ENCODE measurements around the gene SOD3. TPM values are rescaled to one million over a fixed set of nuclear protein-coding genes. Genes with fewer than 3 reads are reported as not detected.

SOD3 gene
- total RNA-seq, 2 experiments from 2014 or later, result not detected

GRCh38 chr4:24849351-24849750 is 54.0 kb downstream of the SOD3 start:
- POLR2A ChIA-PET, result no interaction called here

DNA sequence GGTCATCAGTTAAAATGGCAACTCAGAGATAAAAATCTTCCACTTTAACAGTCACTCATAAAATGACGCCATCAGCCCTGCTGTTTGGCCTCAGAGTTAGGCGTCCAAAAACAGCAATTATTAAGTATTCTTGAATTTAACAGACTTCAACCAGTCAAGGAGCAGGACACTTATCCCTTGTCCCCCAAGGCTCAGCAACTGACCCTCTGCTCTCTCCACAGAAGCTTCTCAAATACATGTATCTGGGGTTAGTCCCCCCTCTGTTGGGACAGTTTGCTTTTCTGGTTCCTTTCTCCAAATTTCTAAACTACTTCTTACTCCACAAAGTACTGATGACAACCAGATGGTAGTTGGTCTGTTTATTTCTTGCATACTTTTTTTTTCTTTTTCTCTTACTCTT is 54.4 kb downstream of the SOD3 start:
- no peak for ATAC-seq (ENCODE audit: low read depth)
- DNase-seq, result no peak
- H3K4me1 Mint-ChIP-seq, result no peaks in the 10 kb centered on the region
- no peaks in the 10 kb centered on the region for H3K36me3 Mint-ChIP-seq
- H3K27me3 Mint-ChIP-seq, result peaks cover 4% of the 10 kb centered on the region
- no peak overlapping the region for H3K4me3 Mint-ChIP-seq
- no peak overlapping the region for H3K27ac Mint-ChIP-seq
- POLR2A ChIA-PET, result no interaction called here
- H3K9me3 Mint-ChIP-seq, result no peaks in the 10 kb centered on the region

More at GRCh38 chr4:24849351-24849750, 54.0 kb downstream of the SOD3 start:
- no peak for ATAC-seq (ENCODE audit: low read depth)
- H3K4me3 Mint-ChIP-seq, result no peak overlapping the region
- H3K36me3 Mint-ChIP-seq, result no peaks in the 10 kb centered on the region
- no peaks in the 10 kb centered on the region for H3K9me3 Mint-ChIP-seq
- peaks cover 3% of the 10 kb centered on the region for H3K27me3 Mint-ChIP-seq
- no peaks in the 10 kb centered on the region for H3K4me1 Mint-ChIP-seq
- no peak for DNase-seq
- no peak overlapping the region for H3K27ac Mint-ChIP-seq

Other genes starting within 250 kb of the SOD3 start
- 100 to 1,000 TPM; 169 to 177 TPM for gene DHX15, start 211.0 kb upstream of the SOD3 start, total RNA-seq
- not detected for gene CCDC149, start 117.5 kb downstream of the SOD3 start, total RNA-seq
- not detected for gene LGI2, start 235.4 kb downstream of the SOD3 start, total RNA-seq